ENCODE data around the gene GNAQ.
A peak's percentile ranks its signal among the peaks of the same experiment; 100 is the strongest.

Gene GNAQ

GRCh38 chr9:77938163-77938562, 93.4 kb downstream of the GNAQ start:
- in situ Hi-C loops (cut with HindIII; ENCODE audit: low pct_unique_long_range_greater_than_20kb, low sequenced_read_pairs) = no loop called here
- no peak for TF ChIP-seq JUND (IDR thresholded peaks at IDR 0.05; ENCODE audit: low read depth)
- DNase-seq (ENCODE audit: low read depth in 1 of 2, low spot score in 1 of 2) = no peak

GRCh38 chr9:77935974-77936373, 95.6 kb downstream of the GNAQ start:
- TF ChIP-seq JUND (IDR thresholded peaks at IDR 0.05; ENCODE audit: low read depth) = no peak
- DNase-seq (ENCODE audit: low read depth in 1 of 2, low spot score in 1 of 2) = no peak
- in situ Hi-C loops (cut with HindIII; ENCODE audit: low pct_unique_long_range_greater_than_20kb, low sequenced_read_pairs) = no loop called here

GRCh38 chr9:77935211-77935610, 96.4 kb downstream of the GNAQ start:
- TF ChIP-seq JUND (IDR thresholded peaks at IDR 0.05; ENCODE audit: low read depth) = no peak
- DNase-seq (ENCODE audit: low read depth in 1 of 2, low spot score in 1 of 2) = no peak
- in situ Hi-C loops (cut with HindIII; ENCODE audit: low pct_unique_long_range_greater_than_20kb, low sequenced_read_pairs) = no loop called here

- no peak for TF ChIP-seq JUND (IDR thresholded peaks at IDR 0.05; ENCODE audit: low read depth)
- DNase-seq (ENCODE audit: low read depth in 1 of 2, low spot score in 1 of 2) = no peak
- in situ Hi-C loops (cut with HindIII; ENCODE audit: low pct_unique_long_range_greater_than_20kb, low sequenced_read_pairs) = no loop called here
These were observed 97.6 kb downstream of the GNAQ start for GRCh38 chr9:77933976-77934375.

GRCh38 chr9:77933019-77933418, 98.6 kb downstream of the GNAQ start:
- DNase-seq (ENCODE audit: low read depth in 1 of 2, low spot score in 1 of 2) = peak; percentile 3 to 63
- in situ Hi-C loops (cut with HindIII; ENCODE audit: low pct_unique_long_range_greater_than_20kb, low sequenced_read_pairs) = no loop called here
- no peak for TF ChIP-seq JUND (IDR thresholded peaks at IDR 0.05; ENCODE audit: low read depth)

GRCh38 chr9:77929942-77930341, 101.7 kb downstream of the GNAQ start:
- in situ Hi-C loops (cut with HindIII; ENCODE audit: low pct_unique_long_range_greater_than_20kb, low sequenced_read_pairs) = no loop called here
- TF ChIP-seq JUND (IDR thresholded peaks at IDR 0.05; ENCODE audit: low read depth) = no peak

GRCh38 chr9:77927265-77927664, 104.3 kb downstream of the GNAQ start:
- in situ Hi-C loops (cut with HindIII; ENCODE audit: low pct_unique_long_range_greater_than_20kb, low sequenced_read_pairs) = no loop called here
- TF ChIP-seq JUND (IDR thresholded peaks at IDR 0.05; ENCODE audit: low read depth) = no peak
- no peak for DNase-seq (ENCODE audit: low read depth in 1 of 2, low spot score in 1 of 2)

More at GRCh38 chr9:77929942-77930341, 101.7 kb downstream of the GNAQ start:
- DNase-seq (ENCODE audit: low read depth in 1 of 2, low spot score in 1 of 2) = no peak

GRCh38 chr9:77926371-77926878, 105.2 kb downstream of the GNAQ start:
- TF ChIP-seq JUND (IDR thresholded peaks at IDR 0.05; ENCODE audit: low read depth) = no peak
- no peak for DNase-seq (ENCODE audit: low read depth in 1 of 2, low spot score in 1 of 2)
- in situ Hi-C loops (cut with HindIII; ENCODE audit: low pct_unique_long_range_greater_than_20kb, low sequenced_read_pairs) = no loop called here

- in situ Hi-C loops (cut with HindIII; ENCODE audit: low pct_unique_long_range_greater_than_20kb, low sequenced_read_pairs) = no loop called here
- TF ChIP-seq JUND (IDR thresholded peaks at IDR 0.05; ENCODE audit: low read depth) = no peak
- no peak for DNase-seq (ENCODE audit: low read depth in 1 of 2, low spot score in 1 of 2)
These were observed 109.0 kb downstream of the GNAQ start for GRCh38 chr9:77922591-77922990.

- TF ChIP-seq JUND (IDR thresholded peaks at IDR 0.05; ENCODE audit: low read depth) = no peak
- no peak for DNase-seq (ENCODE audit: low read depth in 1 of 2, low spot score in 1 of 2)
- in situ Hi-C loops (cut with HindIII; ENCODE audit: low pct_unique_long_range_greater_than_20kb, low sequenced_read_pairs) = no loop called here
These were observed 113.8 kb downstream of the GNAQ start for GRCh38 chr9:77917800-77918199.

- DNase-seq (ENCODE audit: low read depth in 1 of 2, low spot score in 1 of 2) = no peak
- no peak for TF ChIP-seq JUND (IDR thresholded peaks at IDR 0.05; ENCODE audit: low read depth)
- in situ Hi-C loops (cut with HindIII; ENCODE audit: low pct_unique_long_range_greater_than_20kb, low sequenced_read_pairs) = no loop called here
These were observed 114.8 kb downstream of the GNAQ start for GRCh38 chr9:77916820-77917219.

GRCh38 chr9:77916410-77916819, 115.2 kb downstream of the GNAQ start:
- DNase-seq (ENCODE audit: low read depth in 1 of 2, low spot score in 1 of 2) = no peak
- in situ Hi-C loops (cut with HindIII; ENCODE audit: low pct_unique_long_range_greater_than_20kb, low sequenced_read_pairs) = no loop called here
- no peak for TF ChIP-seq JUND (IDR thresholded peaks at IDR 0.05; ENCODE audit: low read depth)

GRCh38 chr9:77915744-77916143, 115.9 kb downstream of the GNAQ start:
- no peak for TF ChIP-seq JUND (IDR thresholded peaks at IDR 0.05; ENCODE audit: low read depth)
- no peak for DNase-seq (ENCODE audit: low read depth in 1 of 2, low spot score in 1 of 2)
- in situ Hi-C loops (cut with HindIII; ENCODE audit: low pct_unique_long_range_greater_than_20kb, low sequenced_read_pairs) = no loop called here
